K562 (cell line): ENCODE data around the gene ARMH4. TPM values are rescaled to one million over a fixed set of nuclear protein-coding genes. Genes with fewer than 3 reads are reported as not detected.

Experiments used
- CTBP1 ChIP-seq: fragments of 450-650 bp; IDR thresholded peaks from 2 replicates; pipeline ENCODE4 v1.6.1; 2016; ENCODE audit warnings: borderline replicate concordance
- ESRRA ChIP-seq: fragments of 450-650 bp; IDR thresholded peaks from 2 replicates; pipeline ENCODE4 v1.6.1; 2014; ENCODE audit warnings: low read depth, mild to moderate bottlenecking, moderate library complexity, borderline replicate concordance
- ILK ChIP-seq: fragments of 450-650 bp; IDR thresholded peaks from 2 replicates; pipeline ENCODE4 v1.6.1; 2016; ENCODE audit warnings: missing genetic modification characterization, low read depth, mild to moderate bottlenecking, missing compliant biosample characterization, moderate library complexity, borderline replicate concordance
- LEF1 ChIP-seq: fragments of 450-650 bp; IDR thresholded peaks from 2 replicates; pipeline ENCODE4 v1.6.1; 2016; ENCODE audit warnings: mild to moderate bottlenecking
- MAFK ChIP-seq: IDR thresholded peaks from 2 replicates; pipeline ENCODE4 v1.6.1; 2011; ENCODE audit warnings: low read length, improper control_type of control experiment
- MBD2 ChIP-seq: sonication (generic); IDR thresholded peaks from 2 replicates; pipeline ENCODE4 v1.6.1; 2016; ENCODE audit warnings: low read depth, borderline replicate concordance
- MTA3 ChIP-seq: fragments of 450-650 bp; formaldehyde crosslinking; IDR thresholded peaks from 2 replicates; pipeline ENCODE4 v1.6.1; 2017; ENCODE audit warnings: mild to moderate bottlenecking, borderline replicate concordance
- RBM34 ChIP-seq: fragments of 200-400 bp; formaldehyde crosslinking; IDR thresholded peaks from 2 replicates; pipeline ENCODE4 v1.6.1; 2018; ENCODE audit warnings: low read length, borderline replicate concordance; ENCODE audit not compliant: insufficient read depth
- RCOR1 ChIP-seq, 2 experiments: IDR thresholded peaks; 2 replicates each; pipeline ENCODE4 v1.6.1; 2012; ENCODE audit warnings: low read depth in 2 of 2, low read length in 2 of 2, borderline replicate concordance in 1 of 2, improper control_type of control experiment in 1 of 2
- TBL1XR1 ChIP-seq, 2 experiments: IDR thresholded peaks; 2 replicates each; pipeline ENCODE4 v1.6.1; 2012; ENCODE audit warnings: improper control_type of control experiment in 2 of 2, low read length in 2 of 2, mild to moderate bottlenecking in 1 of 2
- TEAD4 ChIP-seq, 2 experiments: sonication (generic) in 1 of 2; formaldehyde crosslinking in 1 of 2; IDR thresholded peaks; 2 replicates each; pipeline versions ENCODE4 v1.6.1 to v1.8.0; 2012 to 2022; ENCODE audit warnings: borderline replicate concordance in 1 of 2, inconsistent platforms in 1 of 2, low read length in 1 of 2, mild to moderate bottlenecking in 1 of 2, missing genetic modification reagents in 1 of 2
- ZNF232 ChIP-seq: sonication (generic); formaldehyde crosslinking; IDR thresholded peaks from 2 replicates; pipeline ENCODE4 v1.8.0; 2022; ENCODE audit warnings: mild to moderate bottlenecking, missing genetic modification reagents
- ZNF282 ChIP-seq: sonication (generic); formaldehyde crosslinking; IDR thresholded peaks from 2 replicates; pipeline ENCODE4 v1.8.1; 2023; ENCODE audit warnings: missing genetic modification reagents
- ZNF696 ChIP-seq: fragments of 250-450 bp; sonication (Bioruptor Pico); conservative IDR thresholded peaks from 2 replicates; pipeline ENCODE4 v1.4.0; 2020; ENCODE audit warnings: mild to moderate bottlenecking, moderate library complexity
- polyA plus RNA-seq, 8 experiments: library from polyadenylated mRNA; depleted of rRNA in 4 of 8; stranded (reverse) in 5 of 8; unstranded in 3 of 8; fragments of >200 nt; fragmentation: Nextera tagmentation in 2 of 8; fragmentation: Illumina TruSeq in 1 of 8; extraction: Ambion mirVana in 2 of 8; extraction: Trizol in 1 of 8; gene quantifications; 2 replicates each; pipeline versions ENCODE4 v1.2.1 to v1.2.3, GENCODE V29; 2011 to 2014; ENCODE audit warnings: inconsistent platforms in 1 of 8, missing spikeins in 1 of 8
- total RNA-seq, 7 experiments: library from RNA; depleted of rRNA in 6 of 7; stranded (reverse); fragments of >200 nt in 6 of 7; fragmentation: Illumina TruSeq in 2 of 7; extraction: Trizol in 2 of 7; gene quantifications; 2 replicates each; pipeline versions ENCODE4 v1.2.1 to v1.2.3, GENCODE V29; 2011 to 2021; ENCODE audit warnings: low replicate concordance in 1 of 7
- TF ChIP-seq, protein P1 (sequence below): fragments of 200-400 bp; formaldehyde crosslinking; IDR thresholded peaks from 2 replicates; pipeline ENCODE4 v1.6.1; 2017; ENCODE audit warnings: mild to moderate bottlenecking, low read depth, low read length, moderate library complexity
- TF ChIP-seq, protein P2 (sequence below): fragments of 450-650 bp; formaldehyde crosslinking; IDR thresholded peaks from 2 replicates; pipeline ENCODE4 v1.4.0; 2022; ENCODE audit warnings: mild to moderate bottlenecking, moderate library complexity
- TF ChIP-seq, protein P3 (sequence below), 2 experiments: fragments of 450-650 bp; formaldehyde crosslinking in 1 of 2; IDR thresholded peaks; 2 replicates each; pipeline versions ENCODE4 v1.4.0 to v1.6.1; 2014 to 2020; ENCODE audit warnings: mild to moderate bottlenecking in 2 of 2, borderline replicate concordance in 1 of 2, low read depth in 1 of 2

The ARMH4 gene
- total and polyA plus RNA-seq, 9 of the 15 experiments (the other 6 are each of a cell fraction or from before 2014, with no cell fraction given) = 0.06 to 0.98 (median 0.07) TPM; not detected in 2

DNA sequence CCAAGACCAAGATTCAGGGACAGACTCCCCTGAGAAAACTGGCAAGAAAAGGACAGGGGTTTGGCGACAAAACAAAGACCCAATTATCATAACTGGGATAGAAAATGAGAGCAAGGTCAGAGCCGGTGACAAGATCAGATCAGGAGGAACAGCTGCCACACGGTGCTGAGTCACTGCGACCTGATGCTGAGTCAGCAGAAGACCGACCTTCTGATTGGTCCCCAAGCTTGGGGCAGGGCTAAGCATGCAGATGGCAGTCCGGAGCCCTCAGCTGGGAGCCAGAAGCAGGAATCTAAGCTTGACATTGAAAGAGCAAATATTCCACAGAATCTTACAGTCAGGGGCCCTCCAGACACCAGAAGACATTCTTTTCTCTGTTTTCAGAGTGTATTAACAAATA is 19.1 kb upstream of the ARMH4 start (continued):
- peak; percentile 41; the same call in 1 of the 2 replicates for TF ChIP-seq TEAD4 (IDR thresholded peaks at IDR 0.05; ENCODE audit: low read length)
- TF ChIP-seq TEAD4 (CRISPR knock-in tag; IDR thresholded peaks at IDR 0.05; ENCODE audit: borderline replicate concordance) = no peak
- TF ChIP-seq TBL1XR1 (IDR thresholded peaks at IDR 0.05; ENCODE audit: low read length in 2 of 2) = peak in 1 of 2 experiments; percentile 72; a peak in 2 of 4 replicates
- peak in 1 of 2 experiments; percentile 55; a peak in 1 of 4 replicates for TF ChIP-seq RCOR1 (IDR thresholded peaks at IDR 0.05; ENCODE audit: borderline replicate concordance in 1 of 2, low read depth in 2 of 2, low read length in 2 of 2)
- peak; percentile 23; the same call in 1 of the 2 replicates for TF ChIP-seq MTA3
- no peak for TF ChIP-seq ILK (tag)
- no peak for TF ChIP-seq ZNF282 (CRISPR knock-in tag)
- no peak for TF ChIP-seq ZNF696 (CRISPR knock-in tag)
- TF ChIP-seq ESRRA = peak; percentile 74; the same call in 1 of the 2 replicates
- TF ChIP-seq, protein P1, sequence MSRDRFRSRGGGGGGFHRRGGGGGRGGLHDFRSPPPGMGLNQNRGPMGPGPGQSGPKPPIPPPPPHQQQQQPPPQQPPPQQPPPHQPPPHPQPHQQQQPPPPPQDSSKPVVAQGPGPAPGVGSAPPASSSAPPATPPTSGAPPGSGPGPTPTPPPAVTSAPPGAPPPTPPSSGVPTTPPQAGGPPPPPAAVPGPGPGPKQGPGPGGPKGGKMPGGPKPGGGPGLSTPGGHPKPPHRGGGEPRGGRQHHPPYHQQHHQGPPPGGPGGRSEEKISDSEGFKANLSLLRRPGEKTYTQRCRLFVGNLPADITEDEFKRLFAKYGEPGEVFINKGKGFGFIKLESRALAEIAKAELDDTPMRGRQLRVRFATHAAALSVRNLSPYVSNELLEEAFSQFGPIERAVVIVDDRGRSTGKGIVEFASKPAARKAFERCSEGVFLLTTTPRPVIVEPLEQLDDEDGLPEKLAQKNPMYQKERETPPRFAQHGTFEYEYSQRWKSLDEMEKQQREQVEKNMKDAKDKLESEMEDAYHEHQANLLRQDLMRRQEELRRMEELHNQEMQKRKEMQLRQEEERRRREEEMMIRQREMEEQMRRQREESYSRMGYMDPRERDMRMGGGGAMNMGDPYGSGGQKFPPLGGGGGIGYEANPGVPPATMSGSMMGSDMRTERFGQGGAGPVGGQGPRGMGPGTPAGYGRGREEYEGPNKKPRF = no peak
- TF ChIP-seq MAFK = peak; percentile 100
- TF ChIP-seq, protein P2, sequence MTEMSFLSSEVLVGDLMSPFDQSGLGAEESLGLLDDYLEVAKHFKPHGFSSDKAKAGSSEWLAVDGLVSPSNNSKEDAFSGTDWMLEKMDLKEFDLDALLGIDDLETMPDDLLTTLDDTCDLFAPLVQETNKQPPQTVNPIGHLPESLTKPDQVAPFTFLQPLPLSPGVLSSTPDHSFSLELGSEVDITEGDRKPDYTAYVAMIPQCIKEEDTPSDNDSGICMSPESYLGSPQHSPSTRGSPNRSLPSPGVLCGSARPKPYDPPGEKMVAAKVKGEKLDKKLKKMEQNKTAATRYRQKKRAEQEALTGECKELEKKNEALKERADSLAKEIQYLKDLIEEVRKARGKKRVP = no peak
- no peak for TF ChIP-seq RBM34
- TF ChIP-seq, protein P3, sequence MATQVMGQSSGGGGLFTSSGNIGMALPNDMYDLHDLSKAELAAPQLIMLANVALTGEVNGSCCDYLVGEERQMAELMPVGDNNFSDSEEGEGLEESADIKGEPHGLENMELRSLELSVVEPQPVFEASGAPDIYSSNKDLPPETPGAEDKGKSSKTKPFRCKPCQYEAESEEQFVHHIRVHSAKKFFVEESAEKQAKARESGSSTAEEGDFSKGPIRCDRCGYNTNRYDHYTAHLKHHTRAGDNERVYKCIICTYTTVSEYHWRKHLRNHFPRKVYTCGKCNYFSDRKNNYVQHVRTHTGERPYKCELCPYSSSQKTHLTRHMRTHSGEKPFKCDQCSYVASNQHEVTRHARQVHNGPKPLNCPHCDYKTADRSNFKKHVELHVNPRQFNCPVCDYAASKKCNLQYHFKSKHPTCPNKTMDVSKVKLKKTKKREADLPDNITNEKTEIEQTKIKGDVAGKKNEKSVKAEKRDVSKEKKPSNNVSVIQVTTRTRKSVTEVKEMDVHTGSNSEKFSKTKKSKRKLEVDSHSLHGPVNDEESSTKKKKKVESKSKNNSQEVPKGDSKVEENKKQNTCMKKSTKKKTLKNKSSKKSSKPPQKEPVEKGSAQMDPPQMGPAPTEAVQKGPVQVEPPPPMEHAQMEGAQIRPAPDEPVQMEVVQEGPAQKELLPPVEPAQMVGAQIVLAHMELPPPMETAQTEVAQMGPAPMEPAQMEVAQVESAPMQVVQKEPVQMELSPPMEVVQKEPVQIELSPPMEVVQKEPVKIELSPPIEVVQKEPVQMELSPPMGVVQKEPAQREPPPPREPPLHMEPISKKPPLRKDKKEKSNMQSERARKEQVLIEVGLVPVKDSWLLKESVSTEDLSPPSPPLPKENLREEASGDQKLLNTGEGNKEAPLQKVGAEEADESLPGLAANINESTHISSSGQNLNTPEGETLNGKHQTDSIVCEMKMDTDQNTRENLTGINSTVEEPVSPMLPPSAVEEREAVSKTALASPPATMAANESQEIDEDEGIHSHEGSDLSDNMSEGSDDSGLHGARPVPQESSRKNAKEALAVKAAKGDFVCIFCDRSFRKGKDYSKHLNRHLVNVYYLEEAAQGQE (IDR thresholded peaks at IDR 0.05; ENCODE audit: borderline replicate concordance) = peak; percentile 35
- TF ChIP-seq, protein P3 (CRISPR knock-in tag; IDR thresholded peaks at IDR 0.05; ENCODE audit: low read depth) = no peak
- TF ChIP-seq ZNF232 = no peak
- peak; percentile 24; the same call in 1 of the 2 replicates for TF ChIP-seq CTBP1
- peak; percentile 34; the same call in 1 of the 2 replicates for TF ChIP-seq LEF1
- peak; percentile 13; the same call in 1 of the 2 replicates for TF ChIP-seq MBD2
